ENCODE results near the gene EVC.

EVC gene

DNA sequence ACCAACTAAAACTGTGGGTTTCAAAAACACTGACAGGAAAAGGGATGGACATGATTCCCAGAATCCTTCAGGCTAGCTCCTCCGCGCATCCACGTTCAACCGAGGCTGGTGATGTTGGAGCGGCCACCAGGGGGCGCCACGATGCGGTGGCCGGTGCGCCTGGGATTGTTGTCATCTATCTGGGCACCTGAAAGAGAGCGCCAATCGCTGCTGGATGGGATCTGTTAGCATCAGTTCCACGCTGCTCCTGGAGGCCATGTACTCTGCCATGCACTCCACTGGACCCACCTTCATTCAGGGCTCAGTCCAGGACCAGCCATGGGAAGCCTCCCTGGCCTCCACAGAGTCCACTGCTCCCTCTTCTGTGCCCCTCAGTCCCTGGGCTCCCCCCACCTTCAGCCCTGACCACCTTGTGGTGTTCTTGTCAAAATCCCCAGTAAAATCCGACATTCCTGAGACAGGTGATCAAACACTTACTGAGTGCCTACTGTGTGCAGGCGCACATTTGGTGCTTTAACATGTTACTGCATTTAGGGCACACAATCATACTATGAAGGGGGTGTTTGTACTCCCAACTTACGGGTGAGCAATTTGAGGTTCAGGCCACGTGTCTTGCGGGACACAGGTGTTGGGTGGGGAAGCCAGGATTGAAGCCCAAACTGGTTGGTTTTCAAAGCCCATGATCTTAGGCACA lies 110.8 kb downstream of the EVC start:
- DNase-seq (ENCODE audit: low read depth): no peak
- no peak overlapping the region for H3K4me3 ChIP-seq (ENCODE audit: low read depth, low read length)
- TF ChIP-seq, protein P1, sequence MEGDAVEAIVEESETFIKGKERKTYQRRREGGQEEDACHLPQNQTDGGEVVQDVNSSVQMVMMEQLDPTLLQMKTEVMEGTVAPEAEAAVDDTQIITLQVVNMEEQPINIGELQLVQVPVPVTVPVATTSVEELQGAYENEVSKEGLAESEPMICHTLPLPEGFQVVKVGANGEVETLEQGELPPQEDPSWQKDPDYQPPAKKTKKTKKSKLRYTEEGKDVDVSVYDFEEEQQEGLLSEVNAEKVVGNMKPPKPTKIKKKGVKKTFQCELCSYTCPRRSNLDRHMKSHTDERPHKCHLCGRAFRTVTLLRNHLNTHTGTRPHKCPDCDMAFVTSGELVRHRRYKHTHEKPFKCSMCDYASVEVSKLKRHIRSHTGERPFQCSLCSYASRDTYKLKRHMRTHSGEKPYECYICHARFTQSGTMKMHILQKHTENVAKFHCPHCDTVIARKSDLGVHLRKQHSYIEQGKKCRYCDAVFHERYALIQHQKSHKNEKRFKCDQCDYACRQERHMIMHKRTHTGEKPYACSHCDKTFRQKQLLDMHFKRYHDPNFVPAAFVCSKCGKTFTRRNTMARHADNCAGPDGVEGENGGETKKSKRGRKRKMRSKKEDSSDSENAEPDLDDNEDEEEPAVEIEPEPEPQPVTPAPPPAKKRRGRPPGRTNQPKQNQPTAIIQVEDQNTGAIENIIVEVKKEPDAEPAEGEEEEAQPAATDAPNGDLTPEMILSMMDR (IDR thresholded peaks at IDR 0.05; ENCODE audit: insufficient read depth, low read depth, low read length, missing control alignments): peak; percentile 63

- TF ChIP-seq, protein P1 (IDR thresholded peaks at IDR 0.05; ENCODE audit: insufficient read depth, low read depth, low read length, missing control alignments): no peak
- H3K4me3 ChIP-seq (ENCODE audit: low read depth, low read length): no peak overlapping the region
- no peak for DNase-seq (ENCODE audit: low read depth)
Observed at GRCh38 chr4:5822619-5823018, 111.6 kb downstream of the EVC start.

DNA sequence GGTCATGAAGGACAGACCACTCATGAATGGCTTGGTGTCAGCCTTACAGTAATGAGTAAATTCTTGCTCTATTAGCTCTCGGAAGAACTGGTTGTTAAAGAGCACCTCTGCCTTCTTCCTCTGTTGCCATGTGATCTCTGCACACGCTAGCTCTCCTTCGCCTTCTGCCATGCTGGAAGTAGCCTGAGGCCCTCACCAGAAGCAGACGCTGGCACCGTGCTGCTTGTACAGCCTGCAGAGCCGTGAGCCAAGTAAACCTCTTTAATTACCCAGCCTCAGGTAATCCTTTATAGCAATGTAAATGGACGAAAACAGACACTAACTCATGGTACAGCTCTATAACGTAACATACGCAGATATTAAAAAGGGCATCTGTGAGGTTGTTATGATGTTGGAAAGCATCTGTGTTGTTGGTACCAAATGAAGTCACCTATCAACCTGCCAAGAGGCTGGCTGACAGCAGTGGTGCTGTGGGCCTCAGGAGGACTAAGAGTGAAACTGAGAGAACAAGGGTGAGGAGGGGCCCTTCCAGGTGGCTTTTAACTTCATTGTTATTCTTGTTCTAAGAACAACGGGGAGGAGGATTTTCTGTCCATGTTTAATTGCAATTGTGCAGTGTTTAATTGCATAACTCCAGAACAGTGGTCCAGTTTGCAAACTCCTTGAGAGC lies 112.7 kb downstream of the EVC start:
- TF ChIP-seq, protein P1 (IDR thresholded peaks at IDR 0.05; ENCODE audit: insufficient read depth, low read depth, low read length, missing control alignments): no peak
- no peak overlapping the region for H3K4me3 ChIP-seq (ENCODE audit: low read depth, low read length)
- DNase-seq (ENCODE audit: low read depth): peak; percentile 19

DNA sequence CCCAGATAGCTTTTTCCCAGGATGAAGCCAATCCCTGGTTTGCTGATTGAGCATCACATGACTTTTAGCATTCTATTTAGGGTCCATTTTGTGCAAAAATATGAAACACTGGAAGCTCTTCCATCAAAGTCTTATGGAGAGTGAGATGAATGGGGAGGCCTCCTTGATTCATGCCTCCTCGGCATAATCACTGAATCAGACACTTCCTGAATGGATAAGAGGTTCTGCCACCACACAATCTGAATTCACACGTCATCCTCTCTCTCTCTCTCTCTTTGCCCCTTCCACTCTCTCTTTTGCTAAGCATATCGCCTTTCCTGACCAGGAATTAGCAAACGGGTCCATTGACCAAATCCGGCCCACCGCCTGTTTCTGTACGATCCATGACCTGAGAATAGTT lies 113.2 kb downstream of the EVC start:
- TF ChIP-seq, protein P1 (IDR thresholded peaks at IDR 0.05; ENCODE audit: insufficient read depth, low read depth, low read length, missing control alignments): no peak
- H3K4me3 ChIP-seq (ENCODE audit: low read depth, low read length): no peak overlapping the region
- DNase-seq (ENCODE audit: low read depth): no peak

DNA sequence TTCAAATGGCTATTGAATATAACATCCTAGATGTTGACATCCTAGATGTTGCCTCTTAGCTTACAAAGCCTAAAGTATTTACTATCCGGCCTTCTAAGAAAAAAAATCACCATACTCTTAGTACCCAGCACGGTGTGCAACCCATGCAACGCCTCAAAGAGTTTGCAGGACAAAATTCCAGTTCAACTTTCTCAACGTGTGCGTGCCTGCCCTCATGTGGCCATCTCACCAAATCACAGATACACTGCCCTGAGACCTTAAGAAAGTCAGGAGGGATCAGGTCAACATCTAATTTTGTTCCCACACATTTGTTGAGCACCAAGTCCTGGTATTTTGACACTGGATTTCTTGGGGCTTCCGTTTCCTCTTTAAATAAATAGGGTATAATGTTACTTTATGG lies 113.6 kb downstream of the EVC start:
- peak; percentile 16 for DNase-seq (ENCODE audit: low read depth)
- H3K4me3 ChIP-seq (ENCODE audit: low read depth, low read length): no peak overlapping the region
- TF ChIP-seq, protein P1 (IDR thresholded peaks at IDR 0.05; ENCODE audit: insufficient read depth, low read depth, low read length, missing control alignments): peak; percentile 41

DNA sequence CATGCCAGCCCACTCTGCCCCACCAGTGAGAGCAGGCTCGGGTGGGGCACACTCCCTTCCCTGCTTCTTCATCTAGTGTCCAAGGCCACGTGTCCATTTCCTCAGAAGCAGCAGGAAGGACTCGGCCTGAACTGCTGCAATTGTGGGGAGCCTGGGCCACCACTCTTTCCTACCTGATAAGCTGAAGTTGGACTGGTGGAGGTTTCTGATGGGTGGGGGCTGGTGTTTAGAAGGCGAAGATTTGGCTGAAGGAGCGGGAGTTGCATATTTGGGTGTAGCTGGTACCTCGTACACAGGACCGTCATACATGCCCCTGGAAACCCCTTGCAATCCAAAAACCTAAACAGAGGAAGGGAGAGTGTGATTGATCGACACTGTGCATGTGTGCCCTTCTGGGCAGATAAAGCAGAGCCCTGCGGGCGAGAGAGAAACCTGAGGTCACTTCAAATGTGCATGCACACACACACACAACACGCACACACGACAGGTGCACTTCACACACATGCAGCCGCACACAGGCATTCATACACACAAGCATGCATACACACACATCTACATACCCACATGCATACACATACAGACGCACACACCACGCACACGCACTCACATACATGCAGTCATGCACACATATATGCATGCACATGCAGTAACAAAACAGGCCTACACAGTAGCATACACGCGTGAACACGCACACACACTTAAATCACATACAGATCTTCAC lies 114.5 kb downstream of the EVC start:
- TF ChIP-seq, protein P1 (IDR thresholded peaks at IDR 0.05; ENCODE audit: insufficient read depth, low read depth, low read length, missing control alignments): no peak

More for the DNA sequence above, 114.5 kb downstream of the EVC start:
- DNase-seq (ENCODE audit: low read depth): no peak
- H3K4me3 ChIP-seq (ENCODE audit: low read depth, low read length): no peak overlapping the region

Measured in GM12865 (cell line).